GM19397 (cell line): ENCODE data around the gene TRAPPC13.
"Not testable (repeated sequence)": the region's sequence is repeated elsewhere in the genome, so short reads cannot be mapped to it uniquely, and the experiment has no call there.

Experiments
- ATAC-seq: cut with Tn5 transposase; IDR thresholded peaks from one replicate; pipeline ENCODE4 v1.9.1; 2021; ENCODE audit warnings: mild to moderate bottlenecking, moderate library complexity; ENCODE audit not compliant: unreplicated experiment

Gene TRAPPC13, protein sequence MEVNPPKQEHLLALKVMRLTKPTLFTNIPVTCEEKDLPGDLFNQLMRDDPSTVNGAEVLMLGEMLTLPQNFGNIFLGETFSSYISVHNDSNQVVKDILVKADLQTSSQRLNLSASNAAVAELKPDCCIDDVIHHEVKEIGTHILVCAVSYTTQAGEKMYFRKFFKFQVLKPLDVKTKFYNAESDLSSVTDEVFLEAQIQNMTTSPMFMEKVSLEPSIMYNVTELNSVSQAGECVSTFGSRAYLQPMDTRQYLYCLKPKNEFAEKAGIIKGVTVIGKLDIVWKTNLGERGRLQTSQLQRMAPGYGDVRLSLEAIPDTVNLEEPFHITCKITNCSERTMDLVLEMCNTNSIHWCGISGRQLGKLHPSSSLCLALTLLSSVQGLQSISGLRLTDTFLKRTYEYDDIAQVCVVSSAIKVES

DNA sequence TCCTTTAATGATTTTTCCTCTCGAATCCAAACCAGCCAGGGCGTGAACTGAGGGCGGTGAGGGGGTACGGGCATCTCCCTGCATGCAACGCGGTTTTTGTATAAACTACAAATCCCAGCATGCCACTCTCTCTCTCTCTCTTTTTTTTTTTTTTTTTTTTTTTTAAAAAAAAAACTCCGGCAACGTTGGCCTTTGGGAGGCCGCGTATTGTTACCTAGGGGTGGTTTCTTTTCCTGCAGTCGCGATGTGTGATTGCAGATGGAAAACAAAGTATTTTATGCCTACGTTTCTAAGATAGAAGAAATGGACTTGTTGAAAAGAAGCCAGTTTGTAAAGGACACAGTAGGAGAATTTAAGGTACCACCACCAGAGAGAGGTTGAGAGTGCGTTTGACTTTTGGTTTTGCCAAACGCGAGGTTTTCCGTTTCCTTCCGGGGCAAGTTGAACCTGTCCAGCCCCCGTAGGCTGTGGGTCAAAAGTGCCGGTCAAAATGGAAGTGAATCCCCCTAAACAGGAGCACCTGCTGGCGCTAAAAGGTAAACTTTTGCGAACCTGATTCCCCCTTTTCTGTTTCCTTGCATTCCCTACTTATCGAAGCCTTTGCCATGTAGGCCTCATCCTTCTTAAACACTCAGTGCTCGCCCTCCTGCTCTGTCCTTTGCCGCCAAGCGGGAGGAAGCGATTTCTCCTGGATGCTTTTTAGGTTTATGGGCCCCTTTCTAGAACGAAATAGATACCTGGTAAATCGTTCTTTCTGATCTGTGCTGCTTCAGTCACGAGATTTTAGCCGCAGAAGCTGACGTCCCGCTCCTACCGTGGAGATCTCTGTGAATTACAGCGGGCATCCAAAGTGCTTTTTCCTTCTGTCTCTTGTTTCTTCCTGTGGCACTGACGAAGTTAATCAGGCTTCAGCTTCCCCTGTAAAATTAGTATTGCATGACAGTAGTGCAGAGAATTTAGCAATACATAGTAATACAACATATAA lies at the start of gene TRAPPC13, which contains the start of gene SHLD3:
TSS of gene TRAPPC13 (plus strand) at position 457 of the 985 bp plus-strand sequence. CDS start at position 491, 34 bp downstream.
TSS of gene SHLD3 (plus strand) at position 457 of the 985 bp plus-strand sequence. CDS start 4,561 bp downstream, outside the sequence.
- ATAC-seq = peak; percentile 71

DNA sequence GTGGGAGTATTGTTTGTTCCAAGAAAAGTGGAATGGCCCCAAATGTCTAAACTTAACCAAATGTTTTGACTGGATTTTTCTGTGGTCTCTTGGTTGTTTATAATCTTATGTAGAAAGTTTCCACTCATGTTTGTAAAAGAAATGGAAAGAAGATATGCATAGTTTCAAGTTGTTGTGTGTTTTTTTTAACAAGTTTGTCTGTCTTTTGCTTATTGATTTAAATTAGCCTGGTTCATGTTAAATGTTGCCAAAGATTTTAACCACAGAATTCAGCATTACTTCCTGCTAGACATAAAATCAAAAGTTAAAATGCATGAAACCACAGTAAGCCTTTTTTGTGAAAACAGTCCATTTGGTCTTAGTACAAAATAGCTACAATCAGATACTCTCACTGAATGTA lies 47.7 kb upstream of the TRAPPC13 start:
- ATAC-seq = no peak

DNA sequence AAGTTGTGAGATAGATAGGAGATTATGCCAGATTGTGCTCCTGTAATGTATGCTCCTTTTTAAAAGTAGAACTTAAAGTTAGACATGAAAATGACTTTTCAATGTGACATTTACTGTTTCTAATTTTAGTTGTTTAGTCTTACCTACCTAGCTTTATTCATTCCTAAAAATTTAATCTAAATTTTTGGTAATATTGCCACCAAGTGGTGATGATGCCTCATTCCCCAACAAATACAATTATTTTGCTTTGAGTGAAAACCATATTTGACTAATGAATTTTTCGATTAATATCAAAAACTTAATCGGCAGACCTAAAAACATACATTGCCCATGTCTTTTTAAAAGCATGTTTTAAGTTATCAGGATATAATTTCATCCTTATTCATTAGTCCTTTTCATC lies 36.1 kb upstream of the TRAPPC13 start:
- no peak for ATAC-seq

DNA sequence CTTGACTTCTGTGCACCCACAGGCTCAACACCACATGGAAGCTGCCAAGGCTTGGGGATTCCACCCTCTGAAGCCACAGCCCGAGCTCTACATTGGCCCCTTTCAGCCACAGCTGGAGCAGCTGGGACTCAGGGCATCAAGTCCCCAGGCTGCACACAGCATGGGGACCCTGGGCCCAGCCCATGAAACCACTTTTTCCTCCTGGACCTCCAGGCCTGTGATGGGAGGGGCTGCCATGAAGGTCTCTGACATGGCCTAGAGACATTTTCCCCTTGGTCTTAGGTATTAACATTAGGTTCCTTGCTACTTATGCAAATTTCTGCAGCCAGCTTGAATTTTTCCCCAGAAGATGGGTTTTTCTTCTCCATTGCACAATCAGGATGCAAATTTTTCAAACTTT lies 23.1 kb upstream of the TRAPPC13 start:
- ATAC-seq = not testable (repeated sequence)

DNA sequence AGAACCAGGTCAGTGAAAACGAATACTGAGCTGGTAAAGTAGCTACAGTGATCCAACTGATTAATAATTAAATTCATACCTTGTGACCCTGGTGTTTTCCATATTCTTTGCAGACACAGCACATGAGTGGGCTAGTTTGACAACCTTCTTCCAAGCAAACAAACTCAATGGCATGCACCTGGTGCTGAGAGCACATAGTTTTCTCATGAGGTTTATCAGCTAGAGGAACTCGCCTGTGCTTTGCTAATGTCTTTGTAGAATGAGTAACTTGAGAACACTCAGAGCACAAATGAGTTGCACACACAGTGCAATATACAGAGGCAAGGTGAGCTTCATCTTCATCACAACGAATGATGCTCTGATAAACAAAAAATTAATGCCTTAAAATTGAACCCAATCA lies 13.3 kb upstream of the TRAPPC13 start:
- ATAC-seq = no peak

DNA sequence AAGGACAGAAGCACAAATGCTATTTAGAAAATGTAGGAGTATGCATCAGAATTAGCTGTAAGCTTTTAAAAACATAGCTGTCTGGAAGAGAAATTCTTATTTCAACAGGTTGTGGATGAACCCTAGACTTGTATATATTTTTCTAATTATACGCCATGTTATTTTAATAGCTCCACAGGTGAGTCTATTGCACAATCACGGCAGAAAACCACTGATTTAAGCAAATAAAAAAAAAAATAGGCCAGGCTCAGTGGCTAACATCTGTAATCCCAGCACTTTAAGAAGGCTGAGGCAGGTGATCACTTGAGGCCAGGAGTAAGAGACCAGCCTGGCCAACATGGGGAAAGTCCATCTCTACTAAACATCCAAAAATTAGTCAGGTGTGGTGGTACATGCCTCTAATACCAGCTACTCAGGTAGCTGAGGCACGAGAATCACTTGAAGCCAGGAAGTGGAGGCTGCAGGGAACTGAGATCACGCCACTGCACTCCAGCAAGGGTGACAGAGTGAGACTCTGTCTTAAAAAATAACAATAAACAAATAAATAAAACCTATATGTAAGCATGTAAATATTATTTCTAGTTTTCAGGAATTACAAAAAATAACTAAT lies 12.4 kb upstream of the TRAPPC13 start:
- no peak for ATAC-seq

DNA sequence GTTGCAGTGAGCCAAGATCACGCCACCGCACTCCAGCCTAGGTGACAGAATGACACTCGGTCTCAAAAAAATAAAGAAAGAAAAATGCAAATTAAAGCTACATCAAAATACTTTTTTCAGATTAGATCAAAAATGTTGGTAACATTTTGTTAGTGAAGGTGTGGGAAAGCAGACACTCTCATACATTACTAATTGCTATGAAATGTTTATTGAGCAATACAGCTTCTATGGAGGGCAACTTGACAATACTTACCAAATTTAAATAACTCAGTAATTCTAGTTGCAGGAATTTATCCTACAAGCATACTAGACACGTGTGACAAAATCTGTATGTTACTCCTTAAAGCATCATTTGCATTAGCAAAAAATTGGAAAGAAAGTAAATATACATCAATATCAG lies 4.8 kb upstream of the TRAPPC13 start:
- ATAC-seq = no peak

DNA sequence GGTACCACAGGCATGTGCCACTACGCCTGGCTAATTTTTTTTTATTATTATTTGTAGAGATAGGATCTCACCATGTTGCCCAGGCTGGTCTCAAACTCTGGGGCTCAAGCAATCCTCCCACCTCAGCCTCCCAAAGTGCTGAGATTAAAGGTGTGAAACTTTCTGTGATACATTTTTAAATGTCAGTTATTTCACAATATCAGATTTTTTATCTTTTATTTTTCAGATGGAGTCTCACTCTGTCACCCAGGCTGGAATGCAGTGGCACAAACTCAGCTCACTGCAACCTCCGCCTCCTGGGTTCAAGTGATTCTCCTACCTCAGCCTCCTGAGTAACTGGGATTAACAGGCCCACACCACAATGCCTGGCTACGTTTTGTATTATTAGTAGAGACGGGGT lies 2.9 kb upstream of the TRAPPC13 start:
- ATAC-seq = not testable (repeated sequence)

DNA sequence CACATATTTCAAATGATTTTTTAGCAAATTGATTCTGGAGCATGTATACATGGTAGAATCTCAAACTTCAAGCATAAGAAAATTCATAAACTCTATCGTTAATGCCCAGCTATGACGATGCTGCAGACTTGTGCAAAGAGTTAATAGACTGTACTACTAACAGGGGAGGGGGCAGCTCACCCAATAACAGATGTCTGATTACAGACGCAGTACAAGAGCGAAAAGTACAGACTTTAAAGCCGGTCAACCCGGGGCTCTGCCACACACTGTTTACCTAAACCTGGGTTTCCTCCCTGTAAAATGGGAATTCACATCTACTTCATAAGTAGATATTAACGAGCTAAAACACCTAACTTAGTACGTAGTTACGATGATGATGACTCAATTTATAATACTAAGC lies 1.3 kb upstream of the TRAPPC13 start:
- no peak for ATAC-seq

DNA sequence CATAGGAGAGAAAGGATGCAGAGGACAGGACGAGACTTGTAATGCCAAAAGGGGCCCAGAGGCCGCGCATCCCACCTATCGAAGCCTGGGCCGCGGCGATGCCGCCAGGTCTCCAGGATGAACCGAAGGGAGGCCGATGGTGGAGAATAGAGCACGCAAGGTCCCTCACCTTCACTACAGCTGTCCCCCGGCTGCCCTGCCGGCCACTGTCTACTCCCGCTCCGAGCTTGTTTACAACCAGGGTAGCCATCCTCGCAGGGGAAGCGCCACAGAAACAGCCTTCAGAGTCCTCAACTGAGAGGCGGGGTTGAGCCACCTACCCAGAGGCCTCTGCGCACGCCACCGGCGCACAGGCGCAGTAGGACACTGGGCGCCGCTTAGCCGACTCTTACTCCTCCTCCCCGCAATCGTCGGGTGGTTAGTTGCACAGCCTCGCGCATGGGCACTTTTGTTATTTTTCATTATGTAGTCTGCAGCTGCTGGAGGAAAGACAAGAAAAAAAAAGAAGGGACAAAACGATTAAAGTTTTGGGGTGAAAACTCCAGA lies 729 bp upstream of the TRAPPC13 start, which contains the start of gene TRIM23:
TSS of gene TRIM23 (minus strand) at position 309 of the 546 bp plus-strand sequence. CDS start at position 250, 59 bp downstream.
- peak; percentile 96 for ATAC-seq

DNA sequence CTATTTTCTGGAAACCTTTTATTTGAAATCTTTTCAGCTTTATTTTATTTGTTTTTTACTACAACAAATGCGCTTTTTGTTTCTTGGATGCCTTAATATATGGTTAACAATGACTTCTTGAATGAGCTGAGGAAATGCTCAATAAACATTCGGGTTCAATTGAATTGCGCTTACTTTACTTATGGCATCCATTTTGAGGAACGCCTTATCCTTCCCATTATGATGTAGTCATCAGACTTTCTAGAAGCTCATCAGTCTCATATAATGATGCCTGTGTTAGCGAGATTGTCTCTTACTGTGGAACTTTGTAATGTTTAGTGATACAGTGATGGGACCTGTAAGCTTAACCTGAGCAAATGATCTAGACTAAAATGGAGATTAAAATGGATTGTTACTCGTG lies 916 bp downstream of the TRAPPC13 start:
- ATAC-seq = no peak

DNA sequence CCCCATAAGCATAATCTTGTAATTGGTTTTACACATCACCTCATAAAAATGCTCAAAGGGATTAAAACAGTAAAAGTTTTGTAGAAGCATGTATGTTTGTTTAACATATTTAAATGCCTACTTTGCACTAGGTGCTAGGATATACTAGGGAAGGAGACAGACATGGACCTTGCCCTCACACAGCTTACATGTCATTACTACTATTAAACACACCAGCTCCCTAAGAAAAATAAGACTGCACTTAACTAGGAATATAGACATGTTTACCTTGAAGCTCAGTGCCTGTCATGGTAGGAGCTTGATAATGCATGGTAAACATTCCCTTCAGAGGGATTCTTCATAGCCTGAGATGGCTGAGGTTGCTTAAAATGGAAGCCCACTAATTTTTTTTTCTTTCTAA lies 6.2 kb downstream of the TRAPPC13 start:
- no peak for ATAC-seq

DNA sequence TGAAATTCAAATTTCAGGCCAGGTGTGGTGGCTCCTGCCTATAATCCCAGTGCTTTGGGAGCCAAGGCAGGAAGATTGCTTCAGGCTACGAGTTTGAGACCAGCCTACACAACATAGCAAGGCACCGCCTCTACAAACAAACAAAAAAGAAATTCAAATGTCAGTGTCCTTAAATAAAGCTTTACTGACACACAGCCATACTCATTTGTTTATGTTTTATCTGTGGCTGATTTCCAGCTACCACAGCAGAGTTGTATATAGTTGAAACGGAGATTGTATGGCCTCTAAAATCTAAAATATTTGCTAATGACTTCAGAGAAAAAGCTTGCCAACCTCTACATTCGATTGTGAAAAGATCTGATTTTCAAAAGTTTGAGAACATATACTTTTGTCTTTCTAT lies 15.4 kb downstream of the TRAPPC13 start:
- ATAC-seq = no peak

DNA sequence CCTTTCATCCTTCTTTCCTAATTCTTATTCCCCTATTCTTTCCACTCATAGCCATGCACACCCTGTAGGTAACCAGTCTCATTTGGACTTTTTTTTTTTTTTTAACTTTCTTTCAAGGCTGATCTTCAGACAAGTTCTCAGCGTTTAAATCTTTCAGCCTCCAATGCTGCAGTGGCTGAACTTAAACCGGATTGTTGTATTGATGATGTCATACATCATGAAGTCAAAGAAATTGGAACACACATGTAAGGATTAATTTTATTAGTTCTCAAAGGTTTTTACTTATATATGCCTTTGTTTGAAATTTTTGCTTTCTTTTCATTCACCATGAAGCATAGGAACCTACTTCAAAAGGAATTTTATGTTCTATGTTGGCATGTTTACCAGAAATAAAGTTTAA lies 22.1 kb downstream of the TRAPPC13 start:
- ATAC-seq = no peak

DNA sequence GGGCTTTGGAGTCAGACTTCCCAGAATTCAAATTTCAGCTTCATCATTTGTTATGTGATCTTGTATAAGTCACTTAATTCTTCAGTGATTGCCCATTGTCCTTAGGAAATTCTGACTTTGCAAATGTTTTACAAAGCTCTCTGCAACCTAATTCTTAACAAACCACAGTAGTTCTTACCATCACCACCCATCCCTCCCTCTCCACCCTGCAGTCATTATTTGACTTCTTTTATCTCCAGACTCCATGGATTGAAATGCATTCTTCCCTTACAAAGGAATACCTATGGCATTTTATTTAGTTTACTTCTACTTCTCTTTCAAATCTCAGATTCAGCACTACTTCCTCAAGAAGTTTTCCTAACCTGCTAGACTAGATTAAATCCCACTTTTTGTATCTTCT lies 23.1 kb downstream of the TRAPPC13 start:
- ATAC-seq = no peak

DNA sequence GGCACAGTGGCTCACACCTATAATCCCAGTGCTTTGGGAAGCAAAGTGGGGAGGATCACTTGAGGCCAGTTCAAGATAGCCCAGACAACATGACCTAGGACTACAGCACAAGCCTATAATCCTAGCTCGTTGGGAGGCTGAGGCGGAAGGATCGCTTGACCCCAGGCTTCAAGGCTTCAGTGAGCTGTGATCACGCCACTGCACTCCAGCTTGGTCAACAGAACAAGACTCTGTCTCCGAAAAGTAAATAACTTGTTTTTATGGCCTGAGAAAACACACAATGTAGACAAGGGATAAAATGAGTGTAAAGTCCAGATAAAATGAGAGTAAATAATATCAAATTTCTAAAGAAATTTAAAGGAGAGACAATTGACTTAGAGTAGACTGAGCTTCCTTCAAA lies 26.3 kb downstream of the TRAPPC13 start:
- ATAC-seq = no peak

DNA sequence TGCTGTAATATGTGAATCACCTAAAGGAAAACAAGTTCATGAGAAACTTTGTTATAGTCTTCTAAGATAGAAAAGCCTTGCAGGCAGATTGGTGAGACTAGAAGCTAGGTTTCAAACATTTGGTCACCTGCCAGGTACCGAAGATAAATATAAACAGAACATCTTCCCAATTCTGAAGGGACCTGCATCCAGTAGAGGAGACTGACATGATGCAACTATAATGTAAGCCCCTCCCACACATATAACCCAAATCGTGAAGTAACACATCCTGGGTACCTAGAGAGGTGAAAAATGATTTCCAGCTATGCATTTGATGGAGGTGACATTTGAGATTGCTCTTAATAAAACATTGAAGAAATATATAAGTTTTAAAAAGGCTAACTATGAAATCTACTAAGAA lies 29.9 kb downstream of the TRAPPC13 start:
- ATAC-seq = no peak

DNA sequence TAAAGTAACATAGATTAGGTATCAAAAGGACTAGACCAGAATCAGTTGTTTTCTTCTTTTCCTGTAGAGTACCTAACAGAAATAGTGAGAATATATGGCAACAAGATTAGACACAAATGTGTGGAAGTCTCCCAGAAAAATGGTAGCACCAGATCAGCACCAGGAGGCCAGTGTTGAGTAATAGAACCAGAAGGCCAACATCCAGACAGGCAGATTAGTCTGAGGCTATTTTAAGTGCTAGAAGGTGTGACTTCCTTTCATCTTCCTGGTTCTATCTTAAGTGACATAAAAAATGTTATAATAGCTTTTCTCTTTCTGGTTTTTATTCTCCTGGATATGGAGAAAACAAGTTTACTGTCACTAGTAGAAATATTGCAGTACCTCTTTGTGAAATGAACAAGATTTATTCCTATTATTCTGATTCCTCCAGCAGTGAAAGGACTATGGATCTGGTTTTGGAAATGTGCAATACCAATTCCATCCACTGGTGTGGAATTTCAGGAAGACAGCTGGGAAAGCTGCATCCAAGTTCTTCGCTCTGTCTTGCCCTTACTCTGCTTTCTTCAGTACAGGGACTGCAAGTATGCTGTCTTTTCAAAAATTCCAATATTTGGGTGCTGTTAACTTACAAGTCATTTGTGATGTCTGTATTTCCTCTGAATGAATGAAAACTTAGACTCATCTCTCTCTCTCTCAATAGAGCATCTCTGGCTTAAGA lies 39.1 kb downstream of the TRAPPC13 start:
- ATAC-seq = no peak

DNA sequence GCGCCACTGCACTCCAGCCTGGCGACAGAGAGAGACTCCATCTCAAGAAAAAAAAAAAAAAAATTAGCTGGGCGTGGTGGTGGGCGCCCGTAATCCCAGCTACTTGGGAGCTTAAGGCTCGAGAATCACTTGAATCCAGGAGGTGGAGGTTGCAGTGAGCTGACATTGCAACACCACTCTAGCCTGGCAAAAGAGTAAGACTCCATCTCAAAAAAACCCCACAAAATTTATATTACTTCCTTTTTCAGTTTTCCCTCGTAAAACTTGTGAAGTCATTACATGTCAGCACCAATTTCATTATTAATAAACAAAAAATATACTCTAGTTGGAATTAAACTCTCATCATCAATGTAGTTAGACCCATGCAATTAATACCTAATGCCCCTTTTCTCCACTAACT lies 43.9 kb downstream of the TRAPPC13 start:
- no peak for ATAC-seq

DNA sequence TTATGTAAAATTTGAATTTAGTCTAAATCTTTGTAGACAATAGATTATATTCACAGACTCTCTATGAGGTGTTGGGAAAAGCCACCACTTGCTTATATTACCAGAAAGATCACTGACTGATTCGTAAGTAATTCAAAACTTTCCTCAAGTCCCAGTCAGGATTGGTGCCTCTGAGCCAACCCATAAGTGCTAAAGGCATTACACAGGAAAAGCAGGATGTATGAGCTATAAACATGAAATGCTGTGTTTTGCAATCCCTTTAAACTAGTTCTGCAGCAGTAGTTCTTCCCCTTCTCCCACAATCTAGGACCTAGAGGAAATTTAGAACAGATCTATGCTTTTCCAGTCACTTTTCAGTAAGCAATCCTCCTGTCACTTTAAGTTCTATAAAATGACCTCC lies 48.0 kb downstream of the TRAPPC13 start:
- ATAC-seq = no peak
